Fibroblast of skin of scalp (primary cell): ENCODE data around the gene CNPPD1.
A peak's percentile ranks its signal among the peaks of the same experiment; 100 is the strongest.

Experiments
- DNase-seq: peaks from one replicate; pipeline ENCODE4 v3.0.0-alpha.2; 2013

Gene CNPPD1

DNA sequence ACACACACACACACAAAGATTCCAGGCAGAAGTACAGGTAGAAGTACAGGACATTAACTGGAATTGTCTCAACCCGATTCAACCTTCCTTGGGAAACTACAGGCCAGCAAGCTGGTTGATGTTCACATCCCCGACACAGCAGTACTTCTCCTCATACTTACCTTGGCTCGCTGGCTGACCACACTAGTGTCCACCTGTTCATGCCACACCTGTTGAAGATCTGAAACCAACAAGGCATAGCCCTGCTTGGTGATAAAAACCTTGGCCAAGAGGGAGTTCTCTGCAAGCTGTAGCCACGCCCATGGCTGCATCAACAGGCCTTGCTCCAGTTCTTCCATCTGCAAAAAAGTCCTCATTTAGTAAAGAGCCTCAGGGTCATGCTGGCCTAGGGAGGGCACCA, 18.7 kb downstream of the CNPPD1 start:
- no peak for DNase-seq

GRCh38 chr2:219157396-219157795, 19.3 kb downstream of the CNPPD1 start:
- DNase-seq: no peak

- DNase-seq: peak; percentile 74
Observed at GRCh38 chr2:219155054-219155644, 21.6 kb downstream of the CNPPD1 start.

DNA sequence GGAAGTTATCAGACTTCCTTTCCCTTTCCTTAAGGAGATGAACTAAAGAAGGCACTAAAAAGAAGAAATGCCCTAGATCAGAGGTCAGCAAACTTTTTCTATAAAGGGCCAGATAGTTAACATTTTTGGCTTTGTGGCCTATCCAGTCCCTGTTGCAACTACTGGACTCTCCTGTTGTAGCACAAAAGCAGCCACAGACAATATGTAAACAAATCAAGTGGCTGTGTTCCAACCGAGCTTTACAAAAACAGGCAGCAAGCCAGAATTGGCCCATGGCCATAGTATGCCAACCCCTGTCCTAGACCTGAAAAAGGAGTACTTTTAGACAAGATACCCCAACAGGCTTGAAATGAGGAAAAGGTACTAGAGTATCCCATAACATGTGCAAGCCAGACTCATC, 27.1 kb downstream of the CNPPD1 start:
- DNase-seq: no peak

DNA sequence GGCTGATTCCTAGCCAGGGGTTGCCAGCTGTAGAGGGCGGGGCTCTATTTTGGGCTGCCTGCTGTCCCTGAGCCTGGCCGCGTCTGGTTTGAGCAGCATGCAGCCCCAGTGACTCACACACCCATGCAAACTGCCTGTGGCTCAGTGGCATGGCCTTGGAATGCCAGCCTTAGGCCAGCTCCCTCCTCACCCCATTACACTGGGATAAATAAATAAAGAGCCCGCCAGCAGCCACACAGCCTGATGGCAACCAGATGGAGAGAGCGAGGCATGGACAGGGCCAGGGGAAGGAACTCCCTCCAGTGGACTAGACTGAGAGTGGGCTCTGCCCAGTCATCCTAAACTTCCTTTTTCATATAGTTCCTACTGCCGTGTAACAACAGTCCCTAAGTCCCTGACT, 34.4 kb downstream of the CNPPD1 start:
- DNase-seq: peak; percentile 88

- DNase-seq: no peak
Observed at GRCh38 chr2:219140722-219141121, 36.0 kb downstream of the CNPPD1 start.

DNA sequence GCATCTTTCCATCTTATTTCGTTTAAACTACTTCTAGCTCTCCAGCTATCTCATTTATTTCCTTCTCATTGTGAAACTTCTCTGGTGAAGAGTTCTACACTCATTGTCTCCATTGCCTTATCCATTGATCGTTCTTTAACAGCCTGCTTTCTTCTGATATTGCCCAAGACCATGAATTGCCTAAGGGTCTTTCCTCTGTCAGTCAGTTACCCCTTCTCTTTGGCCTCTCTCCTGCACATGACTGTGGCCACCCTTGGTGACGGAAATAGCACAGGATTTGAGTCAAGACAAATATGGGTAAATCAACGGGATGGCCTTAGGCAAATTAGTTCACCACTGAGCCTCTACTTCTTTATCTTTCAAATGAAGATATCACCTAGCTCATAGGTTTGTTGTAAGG, 42.7 kb downstream of the CNPPD1 start:
- DNase-seq: no peak

GRCh38 chr2:219131744-219132143, 45.0 kb downstream of the CNPPD1 start:
- DNase-seq: no peak

GRCh38 chr2:219131327-219131726, 45.4 kb downstream of the CNPPD1 start:
- no peak for DNase-seq

DNA sequence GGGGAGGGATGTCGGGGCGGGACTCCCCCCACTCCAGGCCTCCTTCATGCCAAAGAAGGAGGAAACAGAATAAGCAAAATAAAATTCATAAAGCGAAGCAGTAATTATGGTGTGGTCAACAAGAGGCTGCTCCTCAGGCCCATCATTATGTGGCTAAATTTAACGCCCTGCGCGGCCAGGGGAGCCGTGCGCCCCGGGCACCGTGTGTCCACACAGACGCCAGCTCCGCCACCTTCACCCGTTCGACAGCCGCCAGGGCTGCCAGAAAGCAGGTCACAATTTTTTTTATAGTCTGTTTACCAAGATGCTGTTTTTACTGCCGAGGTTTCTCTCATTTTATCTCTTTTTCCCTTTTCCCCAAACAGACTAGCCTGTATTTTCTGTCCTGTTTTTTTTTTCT, 47.1 kb downstream of the CNPPD1 start:
- no peak for DNase-seq

- no peak for DNase-seq
Observed at GRCh38 chr2:219128396-219128795, 48.3 kb downstream of the CNPPD1 start.

DNA sequence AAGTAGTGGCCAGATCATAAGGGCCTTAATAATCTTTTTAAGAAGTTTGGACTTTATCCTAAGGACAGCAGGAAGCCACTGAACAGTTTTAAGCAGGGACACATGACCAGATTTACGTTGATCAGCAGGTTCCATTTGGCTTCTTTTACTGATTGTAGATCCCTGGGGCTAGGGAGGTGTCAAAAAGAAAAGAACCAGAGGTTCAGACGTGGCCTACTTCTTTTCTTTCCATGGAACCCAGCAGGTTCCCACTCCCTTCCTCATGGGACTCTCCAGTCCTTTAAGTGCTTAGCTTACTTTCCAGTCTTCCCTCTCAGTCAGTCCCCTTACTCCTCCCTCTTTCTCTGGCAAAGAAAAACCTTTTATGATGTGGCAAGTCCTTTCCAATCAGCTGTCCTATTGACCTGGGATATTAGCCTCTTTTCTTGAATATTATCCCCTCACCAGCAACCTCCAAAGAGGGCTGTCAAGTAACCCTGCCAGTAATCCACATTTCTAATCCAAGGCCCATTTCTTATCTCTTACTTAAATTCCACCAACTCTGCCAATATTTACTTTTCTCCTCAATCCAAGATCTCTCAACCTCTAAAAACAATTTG, 49.6 kb downstream of the CNPPD1 start:
- DNase-seq: no peak

GRCh38 chr2:219126555-219126954, 50.2 kb downstream of the CNPPD1 start:
- no peak for DNase-seq

- no peak for DNase-seq
Observed at GRCh38 chr2:219125886-219126270, 50.8 kb downstream of the CNPPD1 start.

DNA sequence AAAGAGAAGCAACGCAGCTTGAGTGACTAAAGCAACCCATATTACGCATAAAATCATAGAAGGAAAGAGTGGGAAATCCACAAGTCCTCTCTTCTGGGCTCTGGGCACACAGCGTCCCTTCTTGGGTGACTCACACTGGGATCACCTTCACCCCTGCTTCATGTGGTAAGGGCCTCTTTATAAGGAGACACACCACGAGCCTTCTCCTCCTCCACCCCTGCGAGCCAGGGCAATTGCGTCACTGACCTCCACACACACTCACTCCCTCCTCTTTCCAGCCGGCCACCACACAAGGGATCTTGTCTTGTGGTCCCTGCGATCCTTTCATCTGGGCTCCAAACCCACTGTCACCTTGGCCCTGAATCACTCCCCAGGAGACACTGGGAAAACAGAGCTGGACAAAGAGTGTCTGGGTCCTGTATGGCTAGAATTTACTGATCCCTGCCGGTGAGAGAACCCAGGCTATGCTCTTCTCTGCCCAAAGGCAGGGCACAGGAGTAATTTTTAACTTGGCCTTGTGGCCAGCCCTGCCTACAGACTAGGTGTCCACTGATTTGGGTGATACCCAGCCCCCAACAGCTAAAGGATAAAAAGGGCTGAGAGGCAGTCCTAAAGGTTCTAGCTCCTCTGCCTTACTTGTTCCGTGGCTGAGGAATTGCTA, 51.4 kb downstream of the CNPPD1 start:
- peak; percentile 24 for DNase-seq

DNA sequence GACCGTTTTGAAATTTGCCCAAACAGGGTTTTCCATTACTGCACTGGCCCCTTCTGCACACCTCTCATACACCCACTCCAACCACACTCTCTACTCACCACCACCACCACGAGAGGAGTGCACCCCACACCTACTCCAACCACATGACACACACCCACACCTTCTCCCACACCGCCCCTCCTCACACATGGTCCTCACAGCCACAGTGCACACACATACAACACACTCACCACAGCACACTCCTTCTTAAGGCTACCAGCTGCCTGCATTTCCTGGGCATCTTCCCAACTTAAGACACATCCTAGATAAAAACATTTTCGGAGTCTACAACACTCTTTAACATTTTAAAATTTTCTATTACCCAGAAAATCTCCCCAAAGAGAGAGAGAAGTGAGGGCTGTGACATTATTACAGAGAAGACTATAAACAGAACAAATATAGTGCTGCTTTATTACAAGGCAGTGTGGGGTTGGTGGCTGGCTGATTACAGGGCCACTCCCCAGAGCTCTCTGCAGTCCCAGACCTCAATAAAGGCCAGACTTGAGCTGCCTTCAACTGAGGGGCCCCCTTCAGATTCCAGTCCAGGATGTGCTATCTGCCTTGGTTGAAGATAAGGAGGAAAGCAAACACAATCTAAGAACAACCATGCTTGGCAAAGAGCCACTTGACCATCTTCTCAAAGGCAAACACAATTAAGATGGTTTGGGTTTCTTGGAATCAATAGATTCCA, 52.2 kb downstream of the CNPPD1 start:
- DNase-seq: no peak

- no peak for DNase-seq
Observed at GRCh38 chr2:219123356-219124135, 53.2 kb downstream of the CNPPD1 start.

DNA sequence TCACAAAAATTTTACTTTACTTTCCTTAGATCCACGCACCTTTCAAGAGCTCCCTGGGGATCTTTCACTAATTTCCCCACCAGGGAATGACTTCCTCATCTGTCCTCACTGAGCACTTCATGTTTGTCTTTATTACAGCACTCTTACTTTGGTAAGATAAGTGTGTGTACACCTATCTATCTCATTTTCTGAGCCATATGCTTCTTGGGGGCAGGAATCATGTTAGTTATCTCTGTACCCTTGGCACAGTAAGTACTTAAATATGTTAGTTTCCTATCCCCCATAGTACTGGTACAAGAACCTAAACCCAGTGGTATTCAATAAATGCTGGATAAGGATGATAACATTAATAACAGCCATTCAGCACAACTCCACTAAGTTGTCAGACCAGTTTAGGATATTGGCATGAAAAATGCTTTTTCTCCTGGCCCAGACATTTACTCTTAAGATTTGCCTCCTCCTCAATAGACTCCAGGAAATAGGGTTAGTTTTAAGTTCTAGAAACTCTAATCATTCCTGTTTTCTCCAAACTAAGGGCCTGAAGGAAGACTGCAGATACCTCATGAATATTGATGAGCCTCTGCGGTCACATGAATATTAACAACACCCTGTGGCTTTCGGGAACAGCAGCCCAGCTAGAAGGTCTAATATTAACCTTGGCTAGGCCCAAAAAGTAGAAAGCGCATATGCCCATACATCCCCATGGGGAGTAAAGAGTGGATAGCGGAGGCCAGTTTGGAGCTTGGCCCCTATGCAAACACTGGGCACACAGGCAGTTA, 54.3 kb downstream of the CNPPD1 start:
- no peak for DNase-seq
